ENCODE data around the gene ZKSCAN7. TPM values are rescaled to one million over a fixed set of nuclear protein-coding genes. Genes with fewer than 3 reads are reported as not detected.

ZKSCAN7 gene
- total and polyA plus RNA-seq, 7 donors, result 0.59 to 2.1 (median 0.99) TPM

GRCh38 chr3:44510000-44510368, 45.0 kb upstream of the ZKSCAN7 start:
- Histone ChIP-seq H3K36me3 (ENCODE audit: insufficient read depth in 1 of 2, low read depth in 1 of 2) (no peaks in the 10 kb centered on the region), H3K4me1 (peaks cover 19% of the 10 kb centered on the region), H3K9me3 (peaks cover 4% of the 10 kb centered on the region), H3K27me3 (ENCODE audit: insufficient read depth in 3 of 3, low read length in 2 of 3) (no peaks in the 10 kb centered on the region), H3K27ac (peak overlapping the region; percentile 85), H3K4me3 (peak overlapping the region; percentile 86)
- DNase-seq (no peak), ATAC-seq (peak in 2 of 4 donors; percentile 5 to 38)
- WGBS, 3 donors, result 0% methylated on average over 6 of the region's 6 CpGs
- intact Hi-C loops (cut with DNase I), result loop anchor here (5.0 kb wide), 2 partner anchors 33 to 112 kb away; partner anchors contain the start of gene ZNF445 (in 2 of the 2)
- TF ChIP-seq, protein P1, sequence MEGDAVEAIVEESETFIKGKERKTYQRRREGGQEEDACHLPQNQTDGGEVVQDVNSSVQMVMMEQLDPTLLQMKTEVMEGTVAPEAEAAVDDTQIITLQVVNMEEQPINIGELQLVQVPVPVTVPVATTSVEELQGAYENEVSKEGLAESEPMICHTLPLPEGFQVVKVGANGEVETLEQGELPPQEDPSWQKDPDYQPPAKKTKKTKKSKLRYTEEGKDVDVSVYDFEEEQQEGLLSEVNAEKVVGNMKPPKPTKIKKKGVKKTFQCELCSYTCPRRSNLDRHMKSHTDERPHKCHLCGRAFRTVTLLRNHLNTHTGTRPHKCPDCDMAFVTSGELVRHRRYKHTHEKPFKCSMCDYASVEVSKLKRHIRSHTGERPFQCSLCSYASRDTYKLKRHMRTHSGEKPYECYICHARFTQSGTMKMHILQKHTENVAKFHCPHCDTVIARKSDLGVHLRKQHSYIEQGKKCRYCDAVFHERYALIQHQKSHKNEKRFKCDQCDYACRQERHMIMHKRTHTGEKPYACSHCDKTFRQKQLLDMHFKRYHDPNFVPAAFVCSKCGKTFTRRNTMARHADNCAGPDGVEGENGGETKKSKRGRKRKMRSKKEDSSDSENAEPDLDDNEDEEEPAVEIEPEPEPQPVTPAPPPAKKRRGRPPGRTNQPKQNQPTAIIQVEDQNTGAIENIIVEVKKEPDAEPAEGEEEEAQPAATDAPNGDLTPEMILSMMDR (IDR thresholded peaks at IDR 0.05), result no peak

DNA sequence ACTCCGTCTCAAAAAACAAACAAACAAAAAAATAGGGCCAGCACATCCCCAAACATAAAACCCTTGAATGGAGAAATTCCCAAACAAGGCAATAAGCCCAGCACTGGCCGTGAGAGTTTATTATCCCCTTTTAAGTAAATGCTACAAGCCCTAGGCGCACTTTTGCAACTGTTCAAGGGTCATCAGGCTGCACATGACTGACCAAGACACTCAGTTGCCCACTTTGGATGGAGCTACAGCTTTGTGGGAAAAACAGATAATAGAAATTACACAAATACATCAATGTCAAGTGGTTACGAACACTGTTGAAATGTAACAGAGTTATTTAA, 43.8 kb upstream of the ZKSCAN7 start:
- Histone ChIP-seq H3K27ac (peak overlapping the region; percentile 85), H3K36me3 (ENCODE audit: insufficient read depth in 1 of 2, low read depth in 1 of 2) (no peaks in the 10 kb centered on the region), H3K4me3 (peak overlapping the region; percentile 86), H3K27me3 (ENCODE audit: insufficient read depth in 3 of 3, low read length in 2 of 3) (no peaks in the 10 kb centered on the region), H3K4me1 (peaks cover 19% of the 10 kb centered on the region), H3K9me3 (no peaks in the 10 kb centered on the region)
- DNase-seq (no peak), ATAC-seq (no peak)
- 33 to 41% (median 38%) methylated on average over 4 of the region's 4 CpGs for WGBS, 3 donors
- intact Hi-C loops (cut with DNase I), result loop anchor here (5.0 kb wide), 2 partner anchors 34 to 111 kb away; partner anchors contain the start of gene ZNF445 (in 2 of the 2)
- TF ChIP-seq, protein P1 (IDR thresholded peaks at IDR 0.05), result no peak

GRCh38 chr3:44513513-44513912, 41.5 kb upstream of the ZKSCAN7 start:
- no peak for DNase-seq
- H3K27me3 ChIP-seq (ENCODE audit: insufficient read depth in 3 of 3, low read length in 2 of 3), result peaks cover 0 to 3% (median 0%) of the 10 kb centered on the region in 3 donors
- H3K9me3 ChIP-seq, result no peaks in the 10 kb centered on the region
- H3K27ac ChIP-seq, result no peak overlapping the region
- H3K4me1 ChIP-seq, result peaks cover 19% of the 10 kb centered on the region
- H3K4me3 ChIP-seq, result no peak overlapping the region
- intact Hi-C loops (cut with DNase I), result loop anchor here (5.0 kb wide), 2 partner anchors 36 to 109 kb away; partner anchors contain the start of gene ZNF445 (in 2 of the 2)
- 35 to 40% (median 39%) methylated on average over 3 of the region's 3 CpGs for WGBS, 3 donors
- ATAC-seq, result no peak
- TF ChIP-seq, protein P1 (IDR thresholded peaks at IDR 0.05), result no peak
- H3K36me3 ChIP-seq (ENCODE audit: insufficient read depth in 1 of 2, low read depth in 1 of 2), result no peaks in the 10 kb centered on the region

DNA sequence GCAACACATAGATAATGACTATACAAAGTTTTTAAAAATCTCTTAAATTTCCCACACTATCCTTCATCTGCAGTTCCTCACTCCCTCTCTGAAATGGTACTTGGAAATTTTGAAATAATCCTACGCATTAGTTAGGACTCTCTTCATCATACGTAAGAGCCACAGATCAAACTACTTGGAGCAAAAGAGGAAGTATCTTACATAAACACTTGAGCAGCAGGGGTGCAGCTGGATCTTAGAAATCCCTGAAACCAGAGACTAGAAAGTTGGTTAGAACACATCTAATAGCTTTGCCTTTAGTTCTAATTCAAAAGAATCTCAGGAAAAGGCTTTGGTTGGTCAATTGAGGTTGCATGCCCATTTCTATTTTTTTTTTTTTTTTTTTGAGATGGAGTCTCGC, 38.8 kb upstream of the ZKSCAN7 start:
- no peak for DNase-seq
- WGBS, 3 donors, result 85 to 88% (median 85%) methylated on average over 2 to 3 of the region's 3 CpGs
- ATAC-seq, result no peak
- TF ChIP-seq, protein P1 (IDR thresholded peaks at IDR 0.05), result no peak
- H3K4me1 ChIP-seq, result peaks cover 6% of the 10 kb centered on the region
- no peak overlapping the region for H3K27ac ChIP-seq
- H3K9me3 ChIP-seq, result no peaks in the 10 kb centered on the region
- intact Hi-C loops (cut with DNase I), result no loop called here
- no peak overlapping the region for H3K4me3 ChIP-seq
- H3K27me3 ChIP-seq (ENCODE audit: insufficient read depth in 3 of 3, low read length in 2 of 3), result peaks cover 0 to 6% (median 4%) of the 10 kb centered on the region in 3 donors
- H3K36me3 ChIP-seq (ENCODE audit: insufficient read depth in 1 of 2, low read depth in 1 of 2), result no peaks in the 10 kb centered on the region

DNA sequence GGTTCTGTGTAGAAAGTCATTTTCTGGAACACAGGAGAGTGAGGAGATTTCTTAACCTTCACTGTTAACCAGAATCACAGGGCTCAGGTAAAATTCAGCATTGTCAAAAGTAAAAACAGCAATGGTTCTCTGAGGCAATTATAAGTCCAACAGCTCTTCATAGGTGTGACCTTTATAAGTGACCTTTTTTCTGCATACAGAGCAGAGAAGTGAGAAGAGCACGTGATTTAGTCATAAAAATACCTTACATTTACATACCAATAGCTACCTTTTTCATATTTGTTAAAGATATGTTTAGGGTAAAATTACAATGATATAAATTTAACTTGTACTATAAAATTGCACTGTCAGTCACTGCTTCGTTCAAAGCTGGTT, 36.2 kb upstream of the ZKSCAN7 start:
- DNase-seq (no peak), ATAC-seq (no peak)
- intact Hi-C loops (cut with DNase I), result no loop called here
- H3K27me3 ChIP-seq (ENCODE audit: insufficient read depth in 3 of 3, low read length in 2 of 3), result peaks cover 0 to 6% (median 5%) of the 10 kb centered on the region in 3 donors
- no peaks in the 10 kb centered on the region for H3K4me1 ChIP-seq
- TF ChIP-seq, protein P1 (IDR thresholded peaks at IDR 0.05), result no peak
- H3K36me3 ChIP-seq (ENCODE audit: insufficient read depth in 1 of 2, low read depth in 1 of 2), result no peaks in the 10 kb centered on the region
- H3K4me3 ChIP-seq, result no peak overlapping the region
- no peaks in the 10 kb centered on the region for H3K9me3 ChIP-seq
- H3K27ac ChIP-seq, result no peak overlapping the region
- WGBS, 3 donors, result 46 to 48% (median 47%) methylated on average over 2 of the region's 2 CpGs
